Measurements from ENCODE around the gene MLLT1. TPM values are rescaled to one million over a fixed set of nuclear protein-coding genes. Genes with fewer than 3 reads are reported as not detected.

Gene MLLT1
- total RNA-seq, 1 donor from 2014 or later, result 5.6 TPM

DNA sequence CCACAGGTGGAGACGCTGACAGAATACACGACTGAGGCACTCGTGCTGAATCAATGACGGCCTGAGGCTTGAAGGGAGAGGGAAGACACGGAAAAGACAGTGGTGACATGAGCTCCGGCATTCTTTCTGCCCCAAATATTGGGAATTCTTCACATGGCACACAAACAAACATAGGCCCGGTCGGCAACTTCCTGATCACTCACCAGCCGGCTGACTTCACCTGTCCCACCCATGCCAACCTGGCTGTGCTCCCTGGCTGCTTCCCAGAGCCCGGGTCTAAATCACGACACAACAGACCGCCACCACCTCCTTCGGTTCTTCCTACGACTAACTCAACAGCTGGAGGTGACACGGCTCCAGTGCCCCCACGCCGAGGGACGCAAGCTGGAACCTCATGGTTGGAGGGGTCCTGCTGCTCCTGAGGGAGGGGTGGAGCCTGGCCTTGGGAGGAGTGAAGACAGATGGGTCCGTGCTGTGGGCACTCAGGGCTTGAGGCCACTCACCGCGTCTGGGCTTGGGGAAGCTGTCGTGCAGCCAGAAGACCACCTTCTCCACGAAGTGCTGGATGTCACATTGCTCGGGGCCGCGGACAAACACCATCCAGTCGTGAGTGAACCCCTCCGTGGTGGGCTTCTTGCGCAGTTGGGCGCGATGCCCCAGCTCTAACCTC, 9.6 kb downstream of the MLLT1 start:
- no peak for DNase-seq (ENCODE audit: low spot score)
- Histone ChIP-seq H2AFZ (replicated peaks) (no peak overlapping the region), H3F3A (ENCODE audit: low read depth) (peaks cover 8% of the 10 kb centered on the region), H3K79me2 (ENCODE audit: low read depth) (peaks cover 100% of the 10 kb centered on the region), H3K9me3 (ENCODE audit: low read depth) (no peaks in the 10 kb centered on the region), H3K4me2 (no peak overlapping the region), H3K9ac (no peak overlapping the region), H4K20me1 (ENCODE audit: low read depth) (peaks cover 90% of the 10 kb centered on the region), H3K27ac (no peak overlapping the region), H3K4me1 (peaks cover 42% of the 10 kb centered on the region), H3K4me3 (no peak overlapping the region), H3K27me3 (no peaks in the 10 kb centered on the region), H3K36me3 (no peaks in the 10 kb centered on the region)
- Mint-ChIP-seq H3K4me3 (no peak overlapping the region), H3K9me3 (no peaks in the 10 kb centered on the region), H3K4me1 (peaks cover 41% of the 10 kb centered on the region), H3K27ac (peak overlapping the region; percentile 29), H3K36me3 (peaks cover 21% of the 10 kb centered on the region), H3K27me3 (ENCODE audit: insufficient read depth, low read depth) (peaks cover 2% of the 10 kb centered on the region)
- TF ChIP-seq EZH2phosphoT487 (IDR thresholded peaks at IDR 0.05), result no peak
- TF ChIP-seq, protein P1, sequence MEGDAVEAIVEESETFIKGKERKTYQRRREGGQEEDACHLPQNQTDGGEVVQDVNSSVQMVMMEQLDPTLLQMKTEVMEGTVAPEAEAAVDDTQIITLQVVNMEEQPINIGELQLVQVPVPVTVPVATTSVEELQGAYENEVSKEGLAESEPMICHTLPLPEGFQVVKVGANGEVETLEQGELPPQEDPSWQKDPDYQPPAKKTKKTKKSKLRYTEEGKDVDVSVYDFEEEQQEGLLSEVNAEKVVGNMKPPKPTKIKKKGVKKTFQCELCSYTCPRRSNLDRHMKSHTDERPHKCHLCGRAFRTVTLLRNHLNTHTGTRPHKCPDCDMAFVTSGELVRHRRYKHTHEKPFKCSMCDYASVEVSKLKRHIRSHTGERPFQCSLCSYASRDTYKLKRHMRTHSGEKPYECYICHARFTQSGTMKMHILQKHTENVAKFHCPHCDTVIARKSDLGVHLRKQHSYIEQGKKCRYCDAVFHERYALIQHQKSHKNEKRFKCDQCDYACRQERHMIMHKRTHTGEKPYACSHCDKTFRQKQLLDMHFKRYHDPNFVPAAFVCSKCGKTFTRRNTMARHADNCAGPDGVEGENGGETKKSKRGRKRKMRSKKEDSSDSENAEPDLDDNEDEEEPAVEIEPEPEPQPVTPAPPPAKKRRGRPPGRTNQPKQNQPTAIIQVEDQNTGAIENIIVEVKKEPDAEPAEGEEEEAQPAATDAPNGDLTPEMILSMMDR (IDR thresholded peaks at IDR 0.05), result no peak
- TF ChIP-seq EZH2 (IDR thresholded peaks at IDR 0.05), result no peak

DNA sequence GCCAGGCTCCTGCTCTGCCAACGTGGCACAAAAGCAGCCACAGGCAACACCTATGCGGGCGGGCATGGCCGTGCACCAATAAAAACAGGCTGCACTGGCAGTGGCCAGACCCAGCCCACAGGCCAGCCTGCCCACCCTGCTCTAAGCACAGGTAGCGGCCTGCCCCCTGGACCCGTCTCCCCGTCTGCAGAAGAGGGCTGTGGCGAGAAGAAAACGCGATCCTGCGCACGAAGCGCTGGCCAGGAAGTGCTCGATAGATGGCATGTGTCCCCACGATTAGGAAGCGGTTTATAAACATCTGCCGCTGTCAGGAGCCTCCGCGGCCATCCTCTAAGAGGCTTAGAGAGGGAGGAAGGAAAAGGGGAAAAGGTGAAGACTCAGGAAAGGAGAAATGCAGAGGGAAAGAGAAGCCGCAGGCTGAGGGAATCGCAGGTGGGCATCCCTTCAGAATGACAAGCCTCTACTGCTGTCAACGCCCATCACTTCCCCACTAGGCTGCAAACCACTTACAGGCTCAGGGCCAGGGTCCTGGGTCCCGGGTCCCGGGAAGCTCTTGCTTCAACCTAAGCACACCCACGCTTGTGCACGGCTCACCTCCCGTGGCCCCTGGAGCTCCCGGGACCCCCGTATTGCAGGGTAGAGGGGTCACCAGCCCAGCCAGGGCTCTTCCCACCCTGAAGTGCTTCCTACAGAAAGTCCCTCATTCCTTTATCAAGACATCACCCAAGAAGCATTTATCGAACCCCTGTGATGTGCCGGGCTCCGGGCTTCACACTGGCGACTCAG, 10.5 kb downstream of the MLLT1 start:
- Mint-ChIP-seq H3K36me3 (peaks cover 21% of the 10 kb centered on the region), H3K27ac (peak overlapping the region; percentile 92)
- TF ChIP-seq, protein P1 (IDR thresholded peaks at IDR 0.05), result no peak
- TF ChIP-seq EZH2phosphoT487 (IDR thresholded peaks at IDR 0.05) (no peak), EZH2 (IDR thresholded peaks at IDR 0.05) (no peak)

DNA sequence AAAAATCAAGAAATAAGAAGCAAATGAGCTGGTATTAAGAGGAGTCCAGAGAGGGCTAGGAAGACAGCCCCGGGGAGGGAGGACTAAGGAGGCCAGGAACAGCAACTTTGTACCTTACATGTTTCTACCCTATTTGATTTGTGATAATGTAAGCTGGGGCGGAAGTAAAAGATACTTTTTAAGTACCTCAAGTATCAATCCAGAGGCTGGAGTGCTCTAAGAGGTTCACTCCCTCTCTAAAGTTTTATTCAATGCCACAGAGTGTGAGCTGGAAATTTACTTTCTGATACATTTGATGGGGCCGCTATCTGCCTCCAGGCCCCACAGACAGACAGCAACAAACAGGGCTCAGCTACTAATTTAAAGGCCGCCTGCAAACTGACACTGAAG, 11.4 kb downstream of the MLLT1 start:
- Mint-ChIP-seq H3K4me3 (no peak overlapping the region), H3K4me1 (peaks cover 30% of the 10 kb centered on the region), H3K27me3 (ENCODE audit: insufficient read depth, low read depth) (no peaks in the 10 kb centered on the region), H3K36me3 (peaks cover 21% of the 10 kb centered on the region), H3K9me3 (no peaks in the 10 kb centered on the region), H3K27ac (no peak overlapping the region)
- Histone ChIP-seq H3F3A (ENCODE audit: low read depth) (peaks cover 19% of the 10 kb centered on the region), H3K27ac (no peak overlapping the region), H3K79me2 (ENCODE audit: low read depth) (peaks cover 100% of the 10 kb centered on the region), H2AFZ (replicated peaks) (no peak overlapping the region), H3K4me3 (no peak overlapping the region), H3K9me3 (ENCODE audit: low read depth) (no peaks in the 10 kb centered on the region), H3K36me3 (no peaks in the 10 kb centered on the region), H3K4me1 (peaks cover 36% of the 10 kb centered on the region), H3K27me3 (no peaks in the 10 kb centered on the region), H3K9ac (no peak overlapping the region), H3K4me2 (no peak overlapping the region), H4K20me1 (ENCODE audit: low read depth) (peaks cover 89% of the 10 kb centered on the region)
- TF ChIP-seq, protein P1 (IDR thresholded peaks at IDR 0.05), result no peak
- TF ChIP-seq EZH2phosphoT487 (IDR thresholded peaks at IDR 0.05), result no peak
- no peak for TF ChIP-seq EZH2 (IDR thresholded peaks at IDR 0.05)
- DNase-seq (ENCODE audit: low spot score), result no peak

More for the DNA sequence above, 10.5 kb downstream of the MLLT1 start:
- H3F3A ChIP-seq (ENCODE audit: low read depth), result peaks cover 17% of the 10 kb centered on the region
- H3K9me3 ChIP-seq (ENCODE audit: low read depth), result no peaks in the 10 kb centered on the region
- H3K27me3 Mint-ChIP-seq (ENCODE audit: insufficient read depth, low read depth), result peaks cover 2% of the 10 kb centered on the region
- no peaks in the 10 kb centered on the region for H3K27me3 ChIP-seq
- peaks cover 36% of the 10 kb centered on the region for H3K4me1 ChIP-seq
- no peak overlapping the region for H3K4me2 ChIP-seq
- peaks cover 100% of the 10 kb centered on the region for H3K79me2 ChIP-seq (ENCODE audit: low read depth)
- DNase-seq (ENCODE audit: low spot score), result no peak
- no peaks in the 10 kb centered on the region for H3K9me3 Mint-ChIP-seq
- no peak overlapping the region for H2AFZ ChIP-seq (replicated peaks)
- no peaks in the 10 kb centered on the region for H3K36me3 ChIP-seq
- peaks cover 35% of the 10 kb centered on the region for H3K4me1 Mint-ChIP-seq
- H4K20me1 ChIP-seq (ENCODE audit: low read depth), result peaks cover 89% of the 10 kb centered on the region
- H3K4me3 ChIP-seq, result no peak overlapping the region
- H3K9ac ChIP-seq, result no peak overlapping the region
- no peak overlapping the region for H3K4me3 Mint-ChIP-seq
- H3K27ac ChIP-seq, result no peak overlapping the region
